HEK293T (cell line): ENCODE measurements around the gene ANO3.

Experiments used
- CTCF ChIA-PET: fragments of 350-600 bp; formaldehyde crosslinking; extraction: SDS; loops from one replicate; lab custom pipeline; 2021; ENCODE audit warnings: antibody characterized with exemption, inconsistent platforms; lab: Yijun Ruan, JAX
- POLR2A ChIA-PET: fragments of 350-600 bp; formaldehyde crosslinking; extraction: SDS; loops from one replicate; lab custom pipeline; 2020; ENCODE audit warnings: antibody characterized with exemption, inconsistent platforms; lab: Yijun Ruan, JAX
- DNase-seq: peaks from one replicate; pipeline ENCODE4 v3.0.0; 2012; ENCODE audit warnings: mixed read lengths; ENCODE audit errors: extremely low spot score
- ARNT ChIP-seq: fragments of 450-650 bp; IDR thresholded peaks from 2 replicates; pipeline ENCODE4 v1.6.1; 2017; ENCODE audit warnings: mild to moderate bottlenecking
- BHLHE40 ChIP-seq: fragments of 450-650 bp; IDR thresholded peaks from 2 replicates; pipeline ENCODE4 v1.6.1; 2016; ENCODE audit warnings: mild to moderate bottlenecking, moderate library complexity, borderline replicate concordance
- CTBP1 ChIP-seq: fragments of 450-650 bp; IDR thresholded peaks from 2 replicates; pipeline ENCODE4 v1.6.1; 2016; ENCODE audit warnings: borderline replicate concordance
- ELF4 ChIP-seq: fragments of 450-650 bp; IDR thresholded peaks from 2 replicates; pipeline ENCODE4 v1.6.1; 2017; ENCODE audit warnings: antibody characterized with exemption
- FOXA1 ChIP-seq: fragments of 450-650 bp; IDR thresholded peaks from 2 replicates; pipeline ENCODE4 v1.6.1; 2016; ENCODE audit warnings: mild to moderate bottlenecking
- FOXK2 ChIP-seq: fragments of 450-650 bp; IDR thresholded peaks from 2 replicates; pipeline ENCODE4 v1.6.1; 2016; ENCODE audit warnings: mild to moderate bottlenecking
- FOXM1 ChIP-seq: fragments of 450-650 bp; IDR thresholded peaks from 2 replicates; pipeline ENCODE4 v1.6.1; 2017; ENCODE audit warnings: mild to moderate bottlenecking, borderline replicate concordance
- HDGF ChIP-seq: fragments of 450-650 bp; IDR thresholded peaks from 2 replicates; pipeline ENCODE4 v1.6.1; 2017; ENCODE audit warnings: antibody characterized with exemption, borderline replicate concordance
- L3MBTL2 ChIP-seq: fragments of 450-650 bp; conservative IDR thresholded peaks from 2 replicates; pipeline ENCODE4 v1.6.1; 2016; ENCODE audit warnings: mild to moderate bottlenecking
- LEF1 ChIP-seq: fragments of 450-650 bp; IDR thresholded peaks from 2 replicates; pipeline ENCODE4 v1.6.1; 2017; ENCODE audit warnings: mild to moderate bottlenecking, borderline replicate concordance
- NFRKB ChIP-seq: fragments of 450-650 bp; IDR thresholded peaks from 2 replicates; pipeline ENCODE4 v1.6.1; 2016; ENCODE audit warnings: mild to moderate bottlenecking, moderate library complexity
- PKNOX1 ChIP-seq: fragments of 450-650 bp; IDR thresholded peaks from 2 replicates; pipeline ENCODE4 v1.6.1; 2016
- SP1 ChIP-seq: fragments of 450-650 bp; IDR thresholded peaks from 2 replicates; pipeline ENCODE4 v1.6.1; 2017
- SUZ12 ChIP-seq: fragments of 450-650 bp; IDR thresholded peaks from 2 replicates; pipeline ENCODE4 v1.6.1; 2016; ENCODE audit warnings: mild to moderate bottlenecking
- TARDBP ChIP-seq: fragments of 450-650 bp; IDR thresholded peaks from 2 replicates; pipeline ENCODE4 v1.6.1; 2016
- ZNF384 ChIP-seq: fragments of 450-650 bp; IDR thresholded peaks from 2 replicates; pipeline ENCODE4 v1.6.1; 2016

The ANO3 gene

GRCh38 chr11:26350002-26350401 is 18.1 kb downstream of the ANO3 start:
- ChIA-PET POLR2A (no interaction called here), CTCF (no interaction called here)
- TF ChIP-seq LEF1: no peak
- no peak for TF ChIP-seq PKNOX1
- no peak for TF ChIP-seq ZNF384
- no peak for TF ChIP-seq NFRKB
- TF ChIP-seq FOXM1: no peak
- TF ChIP-seq BHLHE40: no peak
- no peak for DNase-seq

GRCh38 chr11:26353010-26353409 is 21.1 kb downstream of the ANO3 start:
- TF ChIP-seq L3MBTL2: no peak
- no peak for TF ChIP-seq NFRKB
- TF ChIP-seq FOXK2: no peak
- ChIA-PET POLR2A (no interaction called here), CTCF (no interaction called here)
- DNase-seq: no peak

- DNase-seq: no peak
- TF ChIP-seq HDGF (no peak), NFRKB (no peak), SP1 (no peak), ELF4 (no peak), ARNT (no peak), SUZ12 (no peak), LEF1 (no peak), ZNF384 (no peak), CTBP1 (no peak), FOXK2 (no peak), FOXA1 (no peak), FOXM1 (no peak), PKNOX1 (no peak), BHLHE40 (no peak), TARDBP (no peak), L3MBTL2 (no peak)
- ChIA-PET CTCF (no interaction called here), POLR2A (no interaction called here)
Observed at GRCh38 chr11:26359055-26359454, 27.1 kb downstream of the ANO3 start.

GRCh38 chr11:26365284-26365683 is 33.4 kb downstream of the ANO3 start:
- ChIA-PET CTCF (no interaction called here), POLR2A (no interaction called here)
- DNase-seq: no peak
- TF ChIP-seq BHLHE40 (no peak), SUZ12 (no peak), ARNT (no peak), NFRKB (no peak), SP1 (no peak), FOXA1 (no peak), LEF1 (no peak), FOXK2 (no peak), HDGF (no peak), TARDBP (no peak), ELF4 (no peak), L3MBTL2 (no peak), ZNF384 (no peak), CTBP1 (no peak), PKNOX1 (no peak), FOXM1 (no peak)

GRCh38 chr11:26377619-26378018 is 45.7 kb downstream of the ANO3 start:
- no peak for DNase-seq
- POLR2A ChIA-PET: no interaction called here
- TF ChIP-seq HDGF (no peak), BHLHE40 (no peak), NFRKB (no peak), SUZ12 (no peak), CTBP1 (no peak), SP1 (no peak), FOXA1 (no peak), PKNOX1 (no peak), ELF4 (no peak)
- CTCF ChIA-PET: no interaction called here

- ChIA-PET CTCF (no interaction called here), POLR2A (no interaction called here)
- DNase-seq: no peak
- TF ChIP-seq ZNF384: no peak
- no peak for TF ChIP-seq FOXA1
- TF ChIP-seq PKNOX1: no peak
- no peak for TF ChIP-seq CTBP1
- TF ChIP-seq BHLHE40: no peak
- TF ChIP-seq FOXM1: no peak
- no peak for TF ChIP-seq LEF1
- TF ChIP-seq SP1: no peak
- TF ChIP-seq ELF4: no peak
- no peak for TF ChIP-seq HDGF
- TF ChIP-seq FOXK2: no peak
- no peak for TF ChIP-seq NFRKB
- TF ChIP-seq TARDBP: no peak
- no peak for TF ChIP-seq L3MBTL2
- TF ChIP-seq SUZ12: no peak
- no peak for TF ChIP-seq ARNT
Observed at GRCh38 chr11:26399336-26399735, 67.4 kb downstream of the ANO3 start.
